ENCODE data around the gene GM2A. TPM values are rescaled to one million over a fixed set of nuclear protein-coding genes. Genes with fewer than 3 reads are reported as not detected.
A peak's percentile ranks its signal among the peaks of the same experiment; 100 is the strongest.
"Not testable (repeated sequence)": the region's sequence is repeated elsewhere in the genome, so short reads cannot be mapped to it uniquely, and the experiment has no call there.

GM2A gene
- polyA plus RNA-seq, 3 donors = 22.2 to 57.9 (median 28.0) TPM

DNA sequence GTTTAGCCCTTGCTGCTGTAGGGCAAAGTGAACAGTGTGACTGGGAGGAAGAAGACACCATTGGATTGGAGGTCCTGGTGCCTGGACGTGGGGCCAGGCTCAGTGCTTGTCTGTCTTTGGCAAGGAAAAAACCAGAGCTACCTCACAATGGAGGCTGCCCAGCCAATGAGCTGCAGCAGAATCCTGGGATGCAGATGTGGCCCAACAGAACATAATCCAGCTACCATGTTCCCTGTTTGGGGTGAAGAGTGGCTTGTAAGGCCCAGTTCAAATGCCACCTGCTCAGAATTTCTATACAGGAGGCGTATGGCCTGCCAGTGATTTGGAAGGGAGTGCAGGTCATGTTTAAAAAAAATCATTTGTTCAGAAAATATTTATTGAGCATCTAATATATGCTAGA is 50.7 kb downstream of the GM2A start, which contains the start of gene SLC36A3:
Gene SLC36A3, minus strand, starts transcription at position 101 of the 400 bp plus-strand sequence. CDS start 412 bp downstream, outside the sequence.
- Histone ChIP-seq H2AFZ (ENCODE audit: insufficient read depth, low read depth, low read length, poor library complexity, severe bottlenecking) (no peak within 1 kb of the TSS), H3K4me2 (replicated peaks; ENCODE audit: extremely low read depth, low read length, poor library complexity, severe bottlenecking) (no peak within 1 kb of the TSS), H3K36me3 (replicated peaks in 1 of 2; ENCODE audit: control insufficient read depth in 1 of 2, insufficient read depth in 2 of 2, low read length in 2 of 2) (no peaks in the 10 kb centered on the region), H3K4me1 (ENCODE audit: control insufficient read depth in 1 of 2, insufficient read depth in 2 of 2, low read length in 2 of 2) (no peaks in the 10 kb centered on the region), H3K79me2 (ENCODE audit: insufficient read depth, low read length) (no peaks in the 10 kb centered on the region), H3K9me3 (replicated peaks in 1 of 2; ENCODE audit: control insufficient read depth in 1 of 2, insufficient read depth in 1 of 2, low read length in 2 of 2) (no peaks in the 10 kb centered on the region), H3K27ac (ENCODE audit: low read depth in 1 of 2, low read length in 2 of 2) (no peak within 1 kb of the TSS), H3K4me3 (replicated peaks in 1 of 3; ENCODE audit: low read depth in 2 of 3, low read length in 3 of 3) (no peak within 1 kb of the TSS), H3K9ac (ENCODE audit: insufficient read depth, low read length, poor library complexity, severe bottlenecking) (no peak within 1 kb of the TSS), H3K27me3 (ENCODE audit: control insufficient read depth in 2 of 2, insufficient read depth in 2 of 2, low read length in 2 of 2) (no peaks in the 10 kb centered on the region), H4K20me1 (ENCODE audit: insufficient read depth, low read length) (no peaks in the 10 kb centered on the region)
- no peak within 1 kb of the TSS for H3K4me3 Mint-ChIP-seq
- 100% methylated on average over 1 of the region's 2 CpGs for WGBS (ENCODE audit: insufficient coverage)
- H3K27me3 Mint-ChIP-seq (ENCODE audit: low read depth in 3 of 3) = peaks cover 18 to 42% (median 20%) of the 10 kb centered on the region in 3 donors
- H3K36me3 Mint-ChIP-seq = no peaks in the 10 kb centered on the region
- no peaks in the 10 kb centered on the region for H3K9me3 Mint-ChIP-seq
- no peak for DNase-seq
- TF ChIP-seq, protein P1, sequence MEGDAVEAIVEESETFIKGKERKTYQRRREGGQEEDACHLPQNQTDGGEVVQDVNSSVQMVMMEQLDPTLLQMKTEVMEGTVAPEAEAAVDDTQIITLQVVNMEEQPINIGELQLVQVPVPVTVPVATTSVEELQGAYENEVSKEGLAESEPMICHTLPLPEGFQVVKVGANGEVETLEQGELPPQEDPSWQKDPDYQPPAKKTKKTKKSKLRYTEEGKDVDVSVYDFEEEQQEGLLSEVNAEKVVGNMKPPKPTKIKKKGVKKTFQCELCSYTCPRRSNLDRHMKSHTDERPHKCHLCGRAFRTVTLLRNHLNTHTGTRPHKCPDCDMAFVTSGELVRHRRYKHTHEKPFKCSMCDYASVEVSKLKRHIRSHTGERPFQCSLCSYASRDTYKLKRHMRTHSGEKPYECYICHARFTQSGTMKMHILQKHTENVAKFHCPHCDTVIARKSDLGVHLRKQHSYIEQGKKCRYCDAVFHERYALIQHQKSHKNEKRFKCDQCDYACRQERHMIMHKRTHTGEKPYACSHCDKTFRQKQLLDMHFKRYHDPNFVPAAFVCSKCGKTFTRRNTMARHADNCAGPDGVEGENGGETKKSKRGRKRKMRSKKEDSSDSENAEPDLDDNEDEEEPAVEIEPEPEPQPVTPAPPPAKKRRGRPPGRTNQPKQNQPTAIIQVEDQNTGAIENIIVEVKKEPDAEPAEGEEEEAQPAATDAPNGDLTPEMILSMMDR (IDR thresholded peaks at IDR 0.05) = no peak
- H3K4me1 Mint-ChIP-seq = peaks cover under 1% of the 10 kb centered on the region
- peak within 1 kb of the TSS in 1 of 7 donors; percentile 6 for H3K27ac Mint-ChIP-seq
- intact Hi-C loops (cut with micrococcal nuclease) = no loop called here

DNA sequence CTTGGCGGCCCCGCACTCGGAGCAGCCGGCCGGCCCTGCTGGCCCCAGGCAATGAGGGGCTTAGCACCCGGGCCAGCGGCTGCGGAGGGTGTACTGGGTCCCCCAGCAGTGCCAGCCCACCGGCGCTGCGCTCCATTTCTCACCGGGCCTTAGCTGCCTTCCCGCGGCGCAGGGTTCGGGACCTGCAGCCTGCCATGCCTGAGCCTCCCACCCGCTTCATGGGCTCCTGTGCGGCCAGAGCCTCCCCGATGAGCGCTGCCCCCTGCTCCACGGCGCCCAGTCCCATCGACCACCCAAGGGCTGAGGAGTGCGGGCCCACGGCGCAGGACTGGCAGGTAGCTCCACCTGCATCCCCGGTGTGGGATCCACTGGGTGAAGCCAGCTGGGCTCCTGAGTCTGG is 56.3 kb downstream of the GM2A start:
- H3K36me3 ChIP-seq (replicated peaks in 1 of 2; ENCODE audit: control insufficient read depth in 1 of 2, insufficient read depth in 2 of 2, low read length in 2 of 2); intact Hi-C loops (cut with micrococcal nuclease); H3K27me3 ChIP-seq (ENCODE audit: control insufficient read depth in 2 of 2, insufficient read depth in 2 of 2, low read length in 2 of 2); H3K79me2 ChIP-seq (ENCODE audit: insufficient read depth, low read length); H3K27ac ChIP-seq (ENCODE audit: low read depth in 1 of 2, low read length in 2 of 2); H4K20me1 ChIP-seq (ENCODE audit: insufficient read depth, low read length); H3K4me3 ChIP-seq (replicated peaks in 1 of 3; ENCODE audit: low read depth in 2 of 3, low read length in 3 of 3); H3K4me1 ChIP-seq (ENCODE audit: control insufficient read depth in 1 of 2, insufficient read depth in 2 of 2, low read length in 2 of 2); H2AFZ ChIP-seq (ENCODE audit: insufficient read depth, low read depth, low read length, poor library complexity, severe bottlenecking); H3K27ac Mint-ChIP-seq; H3K4me2 ChIP-seq (replicated peaks; ENCODE audit: extremely low read depth, low read length, poor library complexity, severe bottlenecking); DNase-seq; H3K4me3 Mint-ChIP-seq; H3K9ac ChIP-seq (ENCODE audit: insufficient read depth, low read length, poor library complexity, severe bottlenecking); H3K4me1 Mint-ChIP-seq; H3K36me3 Mint-ChIP-seq: not testable (repeated sequence)
- peaks cover 7 to 10% of the 10 kb centered on the region in 2 donors for H3K9me3 ChIP-seq (replicated peaks in 1 of 2; ENCODE audit: control insufficient read depth in 1 of 2, insufficient read depth in 1 of 2, low read length in 2 of 2)
- WGBS (ENCODE audit: insufficient coverage) = 99% methylated on average over 23 of the region's 27 CpGs
- peaks cover 5 to 19% (median 11%) of the 10 kb centered on the region in 7 donors for H3K9me3 Mint-ChIP-seq
- peaks cover 10 to 26% (median 13%) of the 10 kb centered on the region in 3 donors for H3K27me3 Mint-ChIP-seq (ENCODE audit: low read depth in 3 of 3)

DNA sequence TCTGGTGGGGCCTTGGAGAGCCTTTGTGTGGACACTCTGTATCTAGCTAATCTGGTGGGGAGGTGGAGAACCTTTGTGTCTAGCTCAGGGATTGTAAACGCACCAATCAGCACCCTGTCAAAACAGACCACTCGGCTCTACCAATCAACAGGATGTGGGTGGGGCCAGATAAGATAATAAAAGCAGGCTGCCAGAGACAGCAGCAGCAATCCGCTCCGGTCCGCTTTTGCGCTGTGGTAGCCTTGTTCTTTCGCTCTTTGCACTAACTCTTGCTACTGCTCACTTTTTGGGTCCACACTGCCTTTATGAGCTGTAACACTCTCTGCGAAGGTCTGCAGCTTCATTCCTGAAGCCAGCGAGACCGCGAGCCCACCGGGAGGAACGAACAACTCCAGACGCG is 56.8 kb downstream of the GM2A start:
- H3K27me3 ChIP-seq (ENCODE audit: control insufficient read depth in 2 of 2, insufficient read depth in 2 of 2, low read length in 2 of 2); H3K9ac ChIP-seq (ENCODE audit: insufficient read depth, low read length, poor library complexity, severe bottlenecking); H3K4me3 Mint-ChIP-seq; H3K4me1 ChIP-seq (ENCODE audit: control insufficient read depth in 1 of 2, insufficient read depth in 2 of 2, low read length in 2 of 2); H3K4me3 ChIP-seq (replicated peaks in 1 of 3; ENCODE audit: low read depth in 2 of 3, low read length in 3 of 3); H3K4me1 Mint-ChIP-seq; DNase-seq; H3K4me2 ChIP-seq (replicated peaks; ENCODE audit: extremely low read depth, low read length, poor library complexity, severe bottlenecking); intact Hi-C loops (cut with micrococcal nuclease); H3K27ac Mint-ChIP-seq; H3K36me3 ChIP-seq (replicated peaks in 1 of 2; ENCODE audit: control insufficient read depth in 1 of 2, insufficient read depth in 2 of 2, low read length in 2 of 2); H3K79me2 ChIP-seq (ENCODE audit: insufficient read depth, low read length); H2AFZ ChIP-seq (ENCODE audit: insufficient read depth, low read depth, low read length, poor library complexity, severe bottlenecking); H3K36me3 Mint-ChIP-seq; H3K27ac ChIP-seq (ENCODE audit: low read depth in 1 of 2, low read length in 2 of 2); H4K20me1 ChIP-seq (ENCODE audit: insufficient read depth, low read length): not testable (repeated sequence)
- WGBS (ENCODE audit: insufficient coverage) = 98% methylated on average over 10 of the region's 15 CpGs
- Mint-ChIP-seq H3K27me3 (ENCODE audit: low read depth in 3 of 3) (peaks cover 9 to 23% (median 13%) of the 10 kb centered on the region in 3 donors), H3K9me3 (peaks cover 5 to 19% (median 11%) of the 10 kb centered on the region in 7 donors)
- H3K9me3 ChIP-seq (replicated peaks in 1 of 2; ENCODE audit: control insufficient read depth in 1 of 2, insufficient read depth in 1 of 2, low read length in 2 of 2) = peaks cover 7 to 10% of the 10 kb centered on the region in 2 donors
